ENCODE results near the gene YIPF5.

DNA sequence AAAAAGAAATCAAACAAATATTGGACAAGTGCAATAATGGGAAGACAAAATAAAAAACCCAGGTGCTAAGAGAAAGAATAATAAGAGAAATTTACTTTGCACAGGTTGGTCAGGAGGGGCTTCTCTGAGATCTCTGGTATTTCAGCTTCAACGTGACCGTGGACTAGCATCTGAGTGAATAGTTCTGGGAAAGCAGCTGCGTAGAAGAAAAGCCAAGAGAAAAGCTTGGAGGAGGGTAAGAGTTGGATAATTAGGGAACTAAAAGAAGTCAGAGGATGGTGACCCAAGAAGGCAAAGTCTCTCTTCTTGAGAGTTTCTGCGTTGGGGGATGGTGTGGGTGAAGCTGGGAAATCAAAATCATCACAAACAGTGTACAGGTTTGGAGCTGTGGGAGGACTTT is 41.6 kb downstream of the YIPF5 start:
- TF ChIP-seq RAD21 (IDR thresholded peaks at IDR 0.05; ENCODE audit: low read length) (no peak), RCOR1 (IDR thresholded peaks at IDR 0.05; ENCODE audit: insufficient replicate concordance, low read length) (no peak), CTCF (conservative IDR thresholded peaks at IDR 0.05; ENCODE audit: low read depth, low read length) (no peak), MAFK (IDR thresholded peaks at IDR 0.05; ENCODE audit: low read depth, low read length) (no peak), CHD1 (IDR thresholded peaks at IDR 0.05; ENCODE audit: low read depth, low read length) (no peak), POLR2A (IDR thresholded peaks at IDR 0.05; ENCODE audit: low read depth, low read length) (no peak), FOS (IDR thresholded peaks at IDR 0.05; ENCODE audit: low read depth, low read length) (no peak), MAZ (IDR thresholded peaks at IDR 0.05; ENCODE audit: borderline replicate concordance, low read depth, low read length) (no peak), MXI1 (IDR thresholded peaks at IDR 0.05; ENCODE audit: borderline replicate concordance, low read depth, low read length) (no peak), ELK1 (IDR thresholded peaks at IDR 0.05; ENCODE audit: borderline replicate concordance, low read depth, low read length) (no peak), NFE2L2 (IDR thresholded peaks at IDR 0.05; ENCODE audit: low read depth, low read length) (no peak), SMC3 (IDR thresholded peaks at IDR 0.05; ENCODE audit: low read depth, low read length) (no peak)

Measured in IMR-90 (cell line).